SK-N-SH treated with all-trans-retinoic acid at 6 μM for 48 hours (cell line): ENCODE data around the gene NXN.

Experiments
- ARNTL ChIP-seq: fragments of 450-650 bp; formaldehyde crosslinking; IDR thresholded peaks from 2 replicates; pipeline ENCODE4 v1.5.0; 2020; ENCODE audit warnings: low read depth, mild to moderate bottlenecking, moderate library complexity, borderline replicate concordance
- GLIS3 ChIP-seq: fragments of 250-450 bp; sonication (Bioruptor Pico); IDR thresholded peaks from 2 replicates; pipeline ENCODE4 v1.5.0; 2020; ENCODE audit warnings: mild to moderate bottlenecking, moderate library complexity
- PPARA ChIP-seq: fragments of 250-450 bp; sonication (Bioruptor Pico); IDR thresholded peaks from 2 replicates; pipeline ENCODE4 v1.5.0; 2020; ENCODE audit warnings: mild to moderate bottlenecking, borderline replicate concordance
- TCF4 ChIP-seq: fragments of 250-450 bp; sonication (Bioruptor Pico); IDR thresholded peaks from 2 replicates; pipeline ENCODE4 v1.8.0; 2021; ENCODE audit warnings: mild to moderate bottlenecking, moderate library complexity, borderline replicate concordance
- ZC3H10 ChIP-seq: fragments of 250-450 bp; sonication (Bioruptor Pico); IDR thresholded peaks from 2 replicates; pipeline ENCODE4 v1.5.1; 2021; ENCODE audit warnings: mild to moderate bottlenecking, moderate library complexity
- ZFP3 ChIP-seq: fragments of 250-450 bp; sonication (Bioruptor Pico); IDR thresholded peaks from 2 replicates; pipeline ENCODE4 v1.5.0; 2020; ENCODE audit warnings: mild to moderate bottlenecking, moderate library complexity
- ZNF70 ChIP-seq: fragments of 450-650 bp; formaldehyde crosslinking; IDR thresholded peaks from 2 replicates; pipeline ENCODE4 v1.5.0; 2020; ENCODE audit warnings: mild to moderate bottlenecking, moderate library complexity
- ZNF8 ChIP-seq: fragments of 450-650 bp; formaldehyde crosslinking; IDR thresholded peaks from 2 replicates; pipeline ENCODE4 v1.5.0; 2020; ENCODE audit warnings: mild to moderate bottlenecking, moderate library complexity
- TF ChIP-seq, protein P1 (sequence below): fragments of 250-450 bp; sonication (Bioruptor Pico); IDR thresholded peaks from 2 replicates; pipeline ENCODE4 v1.8.0; 2020; ENCODE audit warnings: mild to moderate bottlenecking, moderate library complexity, borderline replicate concordance
- TF ChIP-seq, protein P2 (sequence below): fragments of 250-450 bp; sonication (Bioruptor Pico); IDR thresholded peaks from 2 replicates; pipeline ENCODE4 v1.5.1; 2020; ENCODE audit warnings: low read depth, mild to moderate bottlenecking, moderate library complexity
- TF ChIP-seq, protein P3 (sequence below): fragments of 250-450 bp; sonication (Bioruptor Pico); IDR thresholded peaks from 2 replicates; pipeline ENCODE4 v1.5.1; 2021; ENCODE audit warnings: mild to moderate bottlenecking, moderate library complexity

DNA sequence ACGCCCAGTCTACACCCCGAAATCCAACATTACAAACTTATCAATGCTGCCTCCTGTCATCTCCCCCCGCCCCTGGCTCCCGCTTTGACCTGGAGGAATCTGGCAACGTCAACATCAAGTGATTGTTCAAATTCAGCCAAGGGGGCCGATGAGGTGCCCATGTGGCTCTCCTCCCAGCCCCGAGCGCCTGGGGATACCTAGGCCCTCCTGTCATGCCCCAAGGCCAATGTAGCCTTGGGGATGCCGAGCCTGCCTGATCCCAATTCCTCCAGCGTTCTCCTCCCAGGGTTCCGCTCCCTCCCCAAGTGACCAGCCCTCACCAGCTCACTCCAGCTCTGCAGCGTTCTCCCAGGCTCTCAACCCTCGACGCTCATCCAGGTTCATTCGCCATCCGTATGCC lies 59.4 kb downstream of the NXN start:
- TF ChIP-seq, protein P1, sequence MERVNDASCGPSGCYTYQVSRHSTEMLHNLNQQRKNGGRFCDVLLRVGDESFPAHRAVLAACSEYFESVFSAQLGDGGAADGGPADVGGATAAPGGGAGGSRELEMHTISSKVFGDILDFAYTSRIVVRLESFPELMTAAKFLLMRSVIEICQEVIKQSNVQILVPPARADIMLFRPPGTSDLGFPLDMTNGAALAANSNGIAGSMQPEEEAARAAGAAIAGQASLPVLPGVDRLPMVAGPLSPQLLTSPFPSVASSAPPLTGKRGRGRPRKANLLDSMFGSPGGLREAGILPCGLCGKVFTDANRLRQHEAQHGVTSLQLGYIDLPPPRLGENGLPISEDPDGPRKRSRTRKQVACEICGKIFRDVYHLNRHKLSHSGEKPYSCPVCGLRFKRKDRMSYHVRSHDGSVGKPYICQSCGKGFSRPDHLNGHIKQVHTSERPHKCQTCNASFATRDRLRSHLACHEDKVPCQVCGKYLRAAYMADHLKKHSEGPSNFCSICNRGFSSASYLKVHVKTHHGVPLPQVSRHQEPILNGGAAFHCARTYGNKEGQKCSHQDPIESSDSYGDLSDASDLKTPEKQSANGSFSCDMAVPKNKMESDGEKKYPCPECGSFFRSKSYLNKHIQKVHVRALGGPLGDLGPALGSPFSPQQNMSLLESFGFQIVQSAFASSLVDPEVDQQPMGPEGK (CRISPR knock-in tag) = no peak
- no peak for TF ChIP-seq PPARA (CRISPR knock-in tag)
- no peak for TF ChIP-seq GLIS3 (CRISPR knock-in tag)
- TF ChIP-seq, protein P2, sequence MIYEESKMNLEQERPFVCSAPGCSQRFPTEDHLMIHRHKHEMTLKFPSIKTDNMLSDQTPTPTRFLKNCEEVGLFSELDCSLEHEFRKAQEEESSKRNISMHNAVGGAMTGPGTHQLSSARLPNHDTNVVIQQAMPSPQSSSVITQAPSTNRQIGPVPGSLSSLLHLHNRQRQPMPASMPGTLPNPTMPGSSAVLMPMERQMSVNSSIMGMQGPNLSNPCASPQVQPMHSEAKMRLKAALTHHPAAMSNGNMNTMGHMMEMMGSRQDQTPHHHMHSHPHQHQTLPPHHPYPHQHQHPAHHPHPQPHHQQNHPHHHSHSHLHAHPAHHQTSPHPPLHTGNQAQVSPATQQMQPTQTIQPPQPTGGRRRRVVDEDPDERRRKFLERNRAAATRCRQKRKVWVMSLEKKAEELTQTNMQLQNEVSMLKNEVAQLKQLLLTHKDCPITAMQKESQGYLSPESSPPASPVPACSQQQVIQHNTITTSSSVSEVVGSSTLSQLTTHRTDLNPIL (CRISPR knock-in tag) = no peak
- no peak for TF ChIP-seq ZFP3
- no peak for TF ChIP-seq ZC3H10 (CRISPR knock-in tag)
- no peak for TF ChIP-seq TCF4 (CRISPR knock-in tag)
- TF ChIP-seq ZNF8 = no peak
- TF ChIP-seq, protein P3, sequence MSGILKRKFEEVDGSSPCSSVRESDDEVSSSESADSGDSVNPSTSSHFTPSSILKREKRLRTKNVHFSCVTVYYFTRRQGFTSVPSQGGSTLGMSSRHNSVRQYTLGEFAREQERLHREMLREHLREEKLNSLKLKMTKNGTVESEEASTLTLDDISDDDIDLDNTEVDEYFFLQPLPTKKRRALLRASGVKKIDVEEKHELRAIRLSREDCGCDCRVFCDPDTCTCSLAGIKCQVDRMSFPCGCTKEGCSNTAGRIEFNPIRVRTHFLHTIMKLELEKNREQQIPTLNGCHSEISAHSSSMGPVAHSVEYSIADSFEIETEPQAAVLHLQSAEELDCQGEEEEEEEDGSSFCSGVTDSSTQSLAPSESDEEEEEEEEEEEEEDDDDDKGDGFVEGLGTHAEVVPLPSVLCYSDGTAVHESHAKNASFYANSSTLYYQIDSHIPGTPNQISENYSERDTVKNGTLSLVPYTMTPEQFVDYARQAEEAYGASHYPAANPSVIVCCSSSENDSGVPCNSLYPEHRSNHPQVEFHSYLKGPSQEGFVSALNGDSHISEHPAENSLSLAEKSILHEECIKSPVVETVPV (CRISPR knock-in tag) = no peak
- TF ChIP-seq ZNF70 (CRISPR knock-in tag) = no peak
- no peak for TF ChIP-seq ARNTL (CRISPR knock-in tag)
